ENCODE data around the gene DOCK3. TPM values are rescaled to one million over a fixed set of nuclear protein-coding genes. Genes with fewer than 3 reads are reported as not detected.

DOCK3 gene
- polyA plus RNA-seq, 2 of the 4 experiments (the other 2 are of a cell fraction), result 0.40 to 0.46 TPM

DNA sequence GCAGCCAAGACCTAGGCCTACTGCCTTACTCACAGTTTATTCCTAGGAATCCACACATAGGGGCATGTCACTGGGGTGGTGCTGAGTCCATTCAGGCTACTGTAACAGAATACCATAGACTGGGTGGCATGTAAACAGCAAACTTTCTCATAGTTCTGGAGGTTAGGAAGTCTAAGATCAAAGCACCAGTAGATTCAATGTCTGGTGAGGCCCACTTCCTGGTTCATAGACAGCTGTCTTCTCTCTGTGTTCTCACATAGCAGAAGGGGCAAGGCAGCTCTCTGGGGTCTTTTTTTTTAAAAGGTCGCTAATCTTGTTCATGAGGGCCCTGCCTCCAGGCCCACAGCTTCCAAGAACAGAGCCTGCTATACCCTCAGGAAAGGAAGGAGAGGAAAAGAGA, 596.4 kb downstream of the DOCK3 start (continued):
- TF ChIP-seq, protein P1, sequence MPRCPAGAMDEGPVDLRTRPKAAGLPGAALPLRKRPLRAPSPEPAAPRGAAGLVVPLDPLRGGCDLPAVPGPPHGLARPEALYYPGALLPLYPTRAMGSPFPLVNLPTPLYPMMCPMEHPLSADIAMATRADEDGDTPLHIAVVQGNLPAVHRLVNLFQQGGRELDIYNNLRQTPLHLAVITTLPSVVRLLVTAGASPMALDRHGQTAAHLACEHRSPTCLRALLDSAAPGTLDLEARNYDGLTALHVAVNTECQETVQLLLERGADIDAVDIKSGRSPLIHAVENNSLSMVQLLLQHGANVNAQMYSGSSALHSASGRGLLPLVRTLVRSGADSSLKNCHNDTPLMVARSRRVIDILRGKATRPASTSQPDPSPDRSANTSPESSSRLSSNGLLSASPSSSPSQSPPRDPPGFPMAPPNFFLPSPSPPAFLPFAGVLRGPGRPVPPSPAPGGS (IDR thresholded peaks at IDR 0.05), result no peak
- TF ChIP-seq, protein P2, sequence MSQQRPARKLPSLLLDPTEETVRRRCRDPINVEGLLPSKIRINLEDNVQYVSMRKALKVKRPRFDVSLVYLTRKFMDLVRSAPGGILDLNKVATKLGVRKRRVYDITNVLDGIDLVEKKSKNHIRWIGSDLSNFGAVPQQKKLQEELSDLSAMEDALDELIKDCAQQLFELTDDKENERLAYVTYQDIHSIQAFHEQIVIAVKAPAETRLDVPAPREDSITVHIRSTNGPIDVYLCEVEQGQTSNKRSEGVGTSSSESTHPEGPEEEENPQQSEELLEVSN (IDR thresholded peaks at IDR 0.05; ENCODE audit: borderline replicate concordance, low read depth), result no peak
- TF ChIP-seq BHLHE40 (IDR thresholded peaks at IDR 0.05; ENCODE audit: low read depth, low read length) (no peak), POLR2A (IDR thresholded peaks at IDR 0.05; ENCODE audit: low read length) (no peak), RNF2 (IDR thresholded peaks at IDR 0.05; ENCODE audit: borderline replicate concordance, low read depth) (no peak), RAD21 (conservative IDR thresholded peaks at IDR 0.05 in 1 of 2, IDR thresholded peaks at IDR 0.05 in 1 of 2) (no peak), MAZ (IDR thresholded peaks at IDR 0.05; ENCODE audit: borderline replicate concordance, low read depth, low read length) (no peak), MYC (IDR thresholded peaks at IDR 0.05; ENCODE audit: borderline replicate concordance, low read length) (no peak), ZSCAN20 (CRISPR knock-in tag; IDR thresholded peaks at IDR 0.05) (no peak)

DNA sequence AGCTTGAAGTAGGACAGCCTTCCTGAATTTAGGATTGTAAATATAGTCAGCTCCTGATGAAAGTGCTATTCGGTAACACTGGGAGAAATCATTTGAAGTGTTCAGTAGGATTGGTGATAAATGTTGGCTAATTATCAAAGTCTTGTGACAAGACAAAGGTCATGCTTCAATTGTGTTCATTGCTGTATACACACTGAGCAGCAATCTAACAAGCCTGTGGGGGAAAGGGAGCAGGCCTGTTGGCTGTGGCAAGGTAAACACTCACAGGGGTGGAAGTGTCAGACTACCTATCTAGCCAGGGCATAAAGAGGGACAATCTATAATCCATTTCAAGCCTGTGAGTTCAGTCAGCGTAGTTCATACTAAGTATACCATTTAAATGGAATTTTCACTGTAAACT, 599.3 kb downstream of the DOCK3 start:
- DNase-seq (ENCODE audit: low read depth in 1 of 2, low spot score in 1 of 2), result no peak
- no peaks in the 10 kb centered on the region for H3K9me3 ChIP-seq
- no peak overlapping the region for H3K4me3 ChIP-seq
- 17% methylated on average over 2 of the region's 2 CpGs for WGBS (ENCODE audit: missing lambda C conversion rate)
- H3K4me2 ChIP-seq, result no peak overlapping the region
- ATAC-seq, result no peak
- no peak overlapping the region for H3K27ac ChIP-seq
- H3K4me1 ChIP-seq, result no peaks in the 10 kb centered on the region
- no peak for FAIRE-seq
- TF ChIP-seq PHF8 (IDR thresholded peaks at IDR 0.05; ENCODE audit: borderline replicate concordance, low read depth) (no peak), CHD2 (IDR thresholded peaks at IDR 0.05; ENCODE audit: low read length, partially characterized antibody) (no peak), RAD21 (conservative IDR thresholded peaks at IDR 0.05 in 1 of 2, IDR thresholded peaks at IDR 0.05 in 1 of 2) (no peak), NFE2L2 (conservative IDR thresholded peaks at IDR 0.05; ENCODE audit: low read length) (no peak), BHLHE40 (IDR thresholded peaks at IDR 0.05; ENCODE audit: low read depth, low read length) (no peak), ZNF302 (CRISPR knock-in tag; IDR thresholded peaks at IDR 0.05) (no peak), CBX2 (IDR thresholded peaks at IDR 0.05; ENCODE audit: borderline replicate concordance, low read depth) (no peak), ESRRA (IDR thresholded peaks at IDR 0.05; ENCODE audit: borderline replicate concordance, low read length) (no peak)
- TF ChIP-seq, protein P3, sequence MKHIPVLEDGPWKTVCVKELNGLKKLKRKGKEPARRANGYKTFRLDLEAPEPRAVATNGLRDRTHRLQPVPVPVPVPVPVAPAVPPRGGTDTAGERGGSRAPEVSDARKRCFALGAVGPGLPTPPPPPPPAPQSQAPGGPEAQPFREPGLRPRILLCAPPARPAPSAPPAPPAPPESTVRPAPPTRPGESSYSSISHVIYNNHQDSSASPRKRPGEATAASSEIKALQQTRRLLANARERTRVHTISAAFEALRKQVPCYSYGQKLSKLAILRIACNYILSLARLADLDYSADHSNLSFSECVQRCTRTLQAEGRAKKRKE (CRISPR knock-in tag; IDR thresholded peaks at IDR 0.05; ENCODE audit: low read depth), result no peak
- CTCF ChIA-PET, result no interaction called here
- POLR2A ChIA-PET, result no interaction called here

DNA sequence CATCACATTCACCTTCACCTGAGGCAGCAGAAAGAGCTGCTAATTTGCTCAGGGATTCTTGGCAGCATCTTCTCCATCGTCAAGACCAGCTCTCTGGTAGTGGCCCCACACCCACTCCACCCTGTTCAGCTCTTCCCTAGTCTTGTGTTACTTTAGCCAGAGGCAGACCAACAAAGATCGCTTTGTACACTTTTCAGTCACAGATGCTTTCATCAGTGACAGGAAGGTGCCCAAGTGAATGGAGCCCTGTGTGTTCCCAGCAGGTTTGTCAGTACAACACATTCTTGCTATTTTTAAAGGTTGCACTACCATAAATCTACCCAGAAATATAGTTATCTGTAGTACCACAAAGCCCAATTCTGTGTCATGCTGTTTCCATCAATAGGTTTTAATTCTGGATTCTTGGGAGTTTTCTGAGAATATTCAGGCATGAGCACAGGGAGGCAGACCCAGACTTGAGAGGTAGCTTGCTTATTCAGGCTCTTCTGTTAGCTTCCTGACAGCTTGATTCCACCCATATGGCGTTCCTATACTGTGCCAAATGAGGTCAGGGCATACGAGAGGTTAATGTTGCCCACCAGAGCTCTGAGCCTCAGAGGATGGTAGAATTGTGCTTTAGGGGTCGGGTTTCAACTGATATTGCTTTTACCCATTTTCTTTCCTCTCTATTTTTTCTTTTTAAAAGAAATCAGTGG, 600.5 kb downstream of the DOCK3 start:
- CTCF ChIA-PET, result no interaction called here
- H3K4me1 ChIP-seq, result no peaks in the 10 kb centered on the region
- FAIRE-seq (no peak), ATAC-seq (no peak), DNase-seq (ENCODE audit: low read depth in 1 of 2, low spot score in 1 of 2) (no peak)
- no peak overlapping the region for H3K27ac ChIP-seq
- no peak for TF ChIP-seq NPAS2 (CRISPR knock-in tag; IDR thresholded peaks at IDR 0.05; ENCODE audit: borderline replicate concordance)
- TF ChIP-seq CEBPB (IDR thresholded peaks at IDR 0.05), result no peak
- TF ChIP-seq ZSCAN20 (CRISPR knock-in tag; IDR thresholded peaks at IDR 0.05), result no peak
- TF ChIP-seq TFCP2L1 (CRISPR knock-in tag; IDR thresholded peaks at IDR 0.05), result no peak
- no peak for TF ChIP-seq RFX5 (IDR thresholded peaks at IDR 0.05)
- TF ChIP-seq MAFK (IDR thresholded peaks at IDR 0.05; ENCODE audit: partially characterized antibody), result no peak
- no peak for TF ChIP-seq RNF2 (IDR thresholded peaks at IDR 0.05; ENCODE audit: borderline replicate concordance, low read depth)
- POLR2A ChIA-PET, result no interaction called here
- H3K9me3 ChIP-seq, result no peaks in the 10 kb centered on the region
- H3K4me2 ChIP-seq, result no peak overlapping the region
- no peak overlapping the region for H3K4me3 ChIP-seq
- 18% methylated on average over 5 of the region's 5 CpGs for WGBS (ENCODE audit: missing lambda C conversion rate)

Measured in A549 (cell line).